ENCODE data around the gene CDKAL1.

- no peak for TF ChIP-seq POLR2AphosphoS5 (IDR thresholded peaks at IDR 0.05)
- no peak for TF ChIP-seq POLR2A (IDR thresholded peaks at IDR 0.05)
Observed at GRCh38 chr6:20853828-20854227, 319.6 kb downstream of the CDKAL1 start.
